OCI-LY1 (cell line): ENCODE data around the gene EEF1E1.

Experiments
- H2AFZ ChIP-seq: fragments of 200-600 bp; sonication (generic), shearing (Covaris generic); 2 replicates; pipeline ENCODE4 v1.6.0; 2014; ENCODE audit warnings: antibody characterized with exemption, mild to moderate bottlenecking, low read length
- H3F3A ChIP-seq: fragments of 200-600 bp; sonication (generic), shearing (Covaris generic); 2 replicates; pipeline ENCODE4 v1.6.0; 2014; ENCODE audit warnings: mild to moderate bottlenecking, antibody characterized with exemption, low read length, moderate library complexity; ENCODE audit not compliant: insufficient read depth
- H3K27ac ChIP-seq: fragments of 200-600 bp; sonication (generic); 2 replicates; pipeline ENCODE4 v1.5.1; 2014; ENCODE audit warnings: low read length, mixed run types, mild to moderate bottlenecking, low read depth; ENCODE audit not compliant: poor library complexity, severe bottlenecking
- H3K27me3 ChIP-seq: fragments of 200-600 bp; sonication (generic); 2 replicates; pipeline ENCODE4 v1.6.0; 2014; ENCODE audit warnings: antibody characterized with exemption, mild to moderate bottlenecking, low read length, moderate library complexity; ENCODE audit not compliant: insufficient read depth
- H3K36me3 ChIP-seq: fragments of 200-600 bp; sonication (generic); 2 replicates; pipeline ENCODE4 v1.6.1; 2014; ENCODE audit warnings: mild to moderate bottlenecking, antibody characterized with exemption, low read length, moderate library complexity, mixed read lengths; ENCODE audit not compliant: insufficient read depth
- H3K4me1 ChIP-seq: fragments of 200-600 bp; sonication (generic); 2 replicates; pipeline ENCODE4 v1.5.1; 2014; ENCODE audit warnings: mild to moderate bottlenecking, low read length, moderate library complexity; ENCODE audit not compliant: insufficient read depth, severe bottlenecking
- H3K4me2 ChIP-seq: fragments of 200-600 bp; sonication (generic), shearing (Covaris generic); 2 replicates; pipeline ENCODE4 v1.6.1; 2014; ENCODE audit warnings: low read length
- H3K4me3 ChIP-seq: fragments of 200-600 bp; sonication (generic); 2 replicates; pipeline ENCODE4 v1.5.1; 2014; ENCODE audit warnings: low read length, low read depth, mild to moderate bottlenecking, mixed read lengths; ENCODE audit not compliant: poor library complexity, severe bottlenecking
- H3K79me2 ChIP-seq: fragments of 200-600 bp; shearing (Covaris generic); 2 replicates; pipeline ENCODE4 v1.6.1; 2016; ENCODE audit warnings: mixed run types, low read length, mixed read lengths; ENCODE audit not compliant: insufficient read depth
- H3K9ac ChIP-seq: fragments of 200-600 bp; sonication (generic), shearing (Covaris generic); 2 replicates; pipeline ENCODE4 v1.6.1; 2014; ENCODE audit warnings: mild to moderate bottlenecking, low read length, mixed read lengths
- H3K9me2 ChIP-seq: fragments of 200-600 bp; sonication (generic), shearing (Covaris generic); 2 replicates; pipeline ENCODE4 v1.6.1; 2014; ENCODE audit warnings: low read depth, mild to moderate bottlenecking, low read length, mixed read lengths
- H3K9me3 ChIP-seq: fragments of 200-600 bp; shearing (Covaris generic); 2 replicates; pipeline ENCODE4 v1.6.1; 2014; ENCODE audit warnings: low read length, mixed read lengths
- H4K20me1 ChIP-seq: fragments of 200-600 bp; sonication (generic), shearing (Covaris generic); 2 replicates; pipeline ENCODE4 v1.6.0; 2016; ENCODE audit warnings: mild to moderate bottlenecking, low read length; ENCODE audit not compliant: insufficient read depth
- CTCF ChIP-seq: fragments of 200-600 bp; sonication (generic), shearing (Covaris generic); IDR thresholded peaks from 2 replicates; pipeline ENCODE4 v1.5.1; 2017; ENCODE audit warnings: mild to moderate bottlenecking, antibody characterized with exemption, low read length, moderate library complexity, mixed read lengths
- EZH2 ChIP-seq: fragments of 200-600 bp; sonication (generic), shearing (Covaris generic); IDR thresholded peaks from 2 replicates; pipeline ENCODE4 v1.8.0; 2017; ENCODE audit warnings: borderline replicate concordance, mixed run types, mild to moderate bottlenecking, antibody characterized with exemption, low read length, moderate library complexity, mixed read lengths

EEF1E1 gene

GRCh38 chr6:8105791-8106190, 3.4 kb upstream of the EEF1E1 start:
- no peaks in the 10 kb centered on the region for H3F3A ChIP-seq
- no peaks in the 10 kb centered on the region for H4K20me1 ChIP-seq
- H3K79me2 ChIP-seq: peaks cover 10% of the 10 kb centered on the region
- no peak overlapping the region for H3K27ac ChIP-seq
- H3K9me3 ChIP-seq: no peaks in the 10 kb centered on the region
- H3K27me3 ChIP-seq: no peaks in the 10 kb centered on the region; the same call in 1 of the 2 replicates
- H3K36me3 ChIP-seq: no peaks in the 10 kb centered on the region; the same call in 1 of the 2 replicates
- no peak overlapping the region for H3K9ac ChIP-seq
- TF ChIP-seq CTCF (no peak), EZH2 (no peak)
- peaks cover 6% of the 10 kb centered on the region for H3K4me1 ChIP-seq
- no peak overlapping the region for H2AFZ ChIP-seq
- no peak overlapping the region for H3K4me3 ChIP-seq
- H3K9me2 ChIP-seq: no peaks in the 10 kb centered on the region
- H3K4me2 ChIP-seq: no peak overlapping the region

- H3K9me2 ChIP-seq: no peaks in the 10 kb centered on the region
- no peaks in the 10 kb centered on the region for H4K20me1 ChIP-seq
- peaks cover 18% of the 10 kb centered on the region for H3K4me1 ChIP-seq
- no peak overlapping the region for H2AFZ ChIP-seq
- no peak overlapping the region for H3K4me2 ChIP-seq
- TF ChIP-seq CTCF: no peak
- no peak for TF ChIP-seq EZH2
- H3K9ac ChIP-seq: no peak overlapping the region
- no peak overlapping the region for H3K4me3 ChIP-seq
- H3K27me3 ChIP-seq: no peaks in the 10 kb centered on the region; the same call in 1 of the 2 replicates
- H3F3A ChIP-seq: no peaks in the 10 kb centered on the region
- H3K9me3 ChIP-seq: no peaks in the 10 kb centered on the region
- no peak overlapping the region for H3K27ac ChIP-seq
- peaks cover 18% of the 10 kb centered on the region for H3K36me3 ChIP-seq
- H3K79me2 ChIP-seq: peaks cover 30% of the 10 kb centered on the region
Observed at GRCh38 chr6:8103726-8104125, 1.4 kb upstream of the EEF1E1 start.

- no peaks in the 10 kb centered on the region for H3K27me3 ChIP-seq
- H4K20me1 ChIP-seq: no peaks in the 10 kb centered on the region
- no peak overlapping the region for H3K9ac ChIP-seq
- peaks cover 18% of the 10 kb centered on the region for H3K4me1 ChIP-seq
- peaks cover 51% of the 10 kb centered on the region for H3K36me3 ChIP-seq
- H3K4me3 ChIP-seq: peak overlapping the region; percentile 25
- peak overlapping the region; percentile 21 for H3K4me2 ChIP-seq
- no peaks in the 10 kb centered on the region for H3F3A ChIP-seq
- peaks cover 57% of the 10 kb centered on the region for H3K79me2 ChIP-seq
- H3K27ac ChIP-seq: no peak overlapping the region
- TF ChIP-seq CTCF: no peak
- TF ChIP-seq EZH2: no peak
- H3K9me3 ChIP-seq: no peaks in the 10 kb centered on the region
- H2AFZ ChIP-seq: no peak overlapping the region
- H3K9me2 ChIP-seq: no peaks in the 10 kb centered on the region
Observed at GRCh38 chr6:8100159-8100854, 2.0 kb downstream of the EEF1E1 start.
